ENCODE data around the gene MTRF1. TPM values are rescaled to one million over a fixed set of nuclear protein-coding genes. Genes with fewer than 3 reads are reported as not detected.
A peak's percentile ranks its signal among the peaks of the same experiment; 100 is the strongest.

MTRF1 gene
- total RNA-seq, 2 donors from 2014 or later, result 13.8 to 17.7 TPM

DNA sequence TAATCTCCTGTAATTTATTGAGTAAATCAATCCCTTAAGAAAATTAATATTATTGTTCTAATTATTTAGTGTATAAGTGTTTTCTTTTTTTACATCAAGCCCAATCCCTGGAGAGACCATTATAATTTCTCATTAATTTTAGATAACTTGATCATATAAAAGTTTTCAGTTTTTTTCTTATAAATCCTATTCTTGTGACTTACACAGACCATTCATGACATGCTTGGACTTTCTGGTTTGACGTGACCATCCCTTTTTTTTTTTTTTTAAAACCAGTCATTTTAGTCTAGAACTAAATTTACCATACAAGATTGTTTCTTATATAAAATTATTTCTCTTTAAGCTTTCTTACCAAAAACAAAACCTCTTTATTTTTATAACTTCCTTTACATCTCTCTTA lies 5.4 kb upstream of the MTRF1 start:
- Mint-ChIP-seq H3K27me3 (no peaks in the 10 kb centered on the region), H3K27ac (no peak overlapping the region), H3K4me3 (no peak overlapping the region), H3K4me1 (peaks cover 5% of the 10 kb centered on the region), H3K36me3 (ENCODE audit: low read depth) (no peaks in the 10 kb centered on the region)
- H3K9me3 ChIP-seq (ENCODE audit: control insufficient read depth, low read length, poor library complexity, severe bottlenecking), result peaks cover 5% of the 10 kb centered on the region
- DNase-seq (no peak), ATAC-seq (no peak)

DNA sequence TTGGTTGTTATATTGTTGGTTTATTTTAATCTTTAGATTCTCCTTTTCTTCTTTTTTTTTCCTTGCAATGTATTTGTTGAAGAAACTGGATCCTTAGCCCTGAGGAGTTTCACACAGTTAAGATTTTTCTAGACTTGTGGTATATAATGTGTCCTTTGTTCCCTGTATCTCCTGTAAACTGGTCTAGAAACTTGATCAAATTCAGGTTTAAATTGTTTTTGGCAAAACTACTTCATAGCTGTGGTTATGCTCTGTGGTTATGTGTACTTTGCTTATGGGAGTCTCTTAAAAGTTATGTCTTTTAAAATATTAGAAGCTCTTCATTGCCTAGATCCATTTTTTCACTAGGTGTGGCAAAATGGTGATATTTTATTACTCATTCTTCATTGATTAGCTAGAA lies 3.7 kb upstream of the MTRF1 start:
- Mint-ChIP-seq H3K4me3 (no peak overlapping the region), H3K4me1 (peaks cover 14% of the 10 kb centered on the region), H3K27me3 (no peaks in the 10 kb centered on the region), H3K36me3 (ENCODE audit: low read depth) (no peaks in the 10 kb centered on the region), H3K27ac (no peak overlapping the region)
- ATAC-seq (no peak), DNase-seq (no peak)
- peaks cover 5% of the 10 kb centered on the region for H3K9me3 ChIP-seq (ENCODE audit: control insufficient read depth, low read length, poor library complexity, severe bottlenecking)

DNA sequence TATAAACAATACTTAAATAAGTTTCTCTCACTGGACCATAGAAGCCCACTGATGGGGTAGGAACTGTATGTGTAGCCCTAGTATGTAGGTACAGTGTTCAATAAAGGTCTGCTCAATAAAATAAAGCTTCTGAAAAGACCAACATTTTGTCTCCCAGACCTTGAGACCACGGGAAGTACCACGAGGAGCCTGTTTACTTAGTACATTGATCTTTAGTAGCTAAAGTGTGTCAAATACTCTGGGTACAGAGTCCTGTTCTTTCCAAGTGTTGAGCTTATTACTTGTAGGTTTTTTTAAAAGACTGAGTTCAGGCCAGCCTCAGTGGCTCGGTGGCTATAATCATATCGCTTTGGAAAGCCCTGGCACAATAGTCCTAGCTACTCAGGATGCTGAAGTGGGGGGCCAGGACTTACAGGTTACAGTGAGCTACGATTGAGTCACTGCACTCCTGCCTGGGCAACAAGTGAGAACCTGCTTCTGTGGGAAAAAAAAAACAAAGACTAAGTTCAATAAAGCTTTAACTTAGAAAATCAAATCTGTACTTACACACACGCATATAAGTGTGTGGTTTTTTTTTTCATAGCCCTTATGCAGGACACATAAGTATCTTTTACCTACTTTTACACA lies 3.4 kb downstream of the MTRF1 start:
- Mint-ChIP-seq H3K27me3 (no peaks in the 10 kb centered on the region), H3K4me1 (peaks cover 21% of the 10 kb centered on the region), H3K36me3 (ENCODE audit: low read depth) (peaks cover 11% of the 10 kb centered on the region), H3K4me3 (no peak overlapping the region), H3K27ac (no peak overlapping the region)
- no peaks in the 10 kb centered on the region for H3K9me3 ChIP-seq (ENCODE audit: control insufficient read depth, low read length, poor library complexity, severe bottlenecking)
- DNase-seq (no peak), ATAC-seq (no peak)

DNA sequence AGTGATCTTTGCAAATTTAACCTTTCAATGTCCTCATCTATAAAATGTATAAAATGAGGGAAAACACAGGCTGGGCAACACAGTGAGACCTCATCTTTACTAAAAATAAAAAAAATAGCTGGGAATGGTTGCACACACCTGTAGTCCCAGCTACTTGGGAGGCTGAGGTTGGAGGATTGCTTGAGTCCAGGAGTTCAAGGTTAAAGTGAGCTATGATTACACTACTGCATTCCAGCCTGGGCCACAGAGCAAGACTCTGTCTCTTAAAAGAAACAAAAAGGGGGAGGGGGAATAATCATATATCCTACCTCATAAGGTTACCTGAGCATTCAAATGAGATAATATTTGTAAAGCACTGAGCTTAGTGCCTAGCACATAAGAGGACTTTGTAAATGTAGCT lies 5.8 kb downstream of the MTRF1 start:
- no peak overlapping the region for H3K4me3 Mint-ChIP-seq
- H3K27me3 Mint-ChIP-seq, result no peaks in the 10 kb centered on the region
- H3K9me3 ChIP-seq (ENCODE audit: control insufficient read depth, low read length, poor library complexity, severe bottlenecking), result no peaks in the 10 kb centered on the region
- peaks cover 11% of the 10 kb centered on the region for H3K36me3 Mint-ChIP-seq (ENCODE audit: low read depth)
- H3K27ac Mint-ChIP-seq, result no peak overlapping the region
- no peak for ATAC-seq
- no peak for DNase-seq
- H3K4me1 Mint-ChIP-seq, result peaks cover 15% of the 10 kb centered on the region

DNA sequence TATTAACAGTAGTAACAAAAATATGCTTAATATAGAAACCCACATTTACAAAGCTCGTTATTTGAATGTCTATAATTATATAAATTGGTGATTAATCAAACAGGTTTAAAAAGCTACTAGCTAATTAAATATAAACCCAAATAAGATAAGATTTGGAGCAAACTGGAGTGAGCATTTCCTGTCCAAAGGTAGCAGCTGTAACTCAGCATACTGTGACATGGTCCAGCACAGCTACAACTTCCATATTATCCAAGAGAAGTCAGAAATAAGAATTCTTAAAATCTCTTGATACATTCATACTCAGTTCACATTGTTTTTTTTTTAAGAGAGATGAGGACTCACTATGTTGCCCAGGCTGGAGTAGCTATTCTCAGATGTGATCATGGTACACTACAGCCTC lies 8.5 kb downstream of the MTRF1 start:
- peaks cover 17% of the 10 kb centered on the region for H3K4me1 Mint-ChIP-seq
- H3K27ac Mint-ChIP-seq, result no peak overlapping the region
- no peak overlapping the region for H3K4me3 Mint-ChIP-seq
- H3K9me3 ChIP-seq (ENCODE audit: control insufficient read depth, low read length, poor library complexity, severe bottlenecking), result no peaks in the 10 kb centered on the region
- DNase-seq (no peak), ATAC-seq (no peak)
- H3K36me3 Mint-ChIP-seq (ENCODE audit: low read depth), result peaks cover 22% of the 10 kb centered on the region
- no peaks in the 10 kb centered on the region for H3K27me3 Mint-ChIP-seq

DNA sequence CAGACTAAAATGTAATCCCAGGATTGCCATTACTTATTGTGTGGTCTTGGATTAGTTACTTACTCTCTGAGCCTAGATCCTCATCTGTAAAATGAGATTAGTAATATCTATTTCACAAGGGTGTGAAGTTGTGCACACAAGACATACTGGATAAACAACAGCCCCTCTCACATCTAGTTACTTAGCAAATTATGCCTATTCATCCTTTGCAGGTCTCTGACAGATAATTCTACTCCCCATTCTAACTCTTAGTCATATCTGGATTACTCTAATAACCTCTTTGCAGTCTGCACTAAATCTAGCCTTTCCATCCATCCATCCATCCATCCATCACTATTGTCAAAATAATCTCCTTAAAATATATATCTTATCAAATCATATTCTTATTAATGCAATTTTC lies 12.4 kb downstream of the MTRF1 start:
- Mint-ChIP-seq H3K27ac (no peak overlapping the region), H3K4me3 (no peak overlapping the region), H3K36me3 (ENCODE audit: low read depth) (peaks cover 13% of the 10 kb centered on the region), H3K4me1 (peaks cover 5% of the 10 kb centered on the region), H3K27me3 (no peaks in the 10 kb centered on the region)
- ATAC-seq (no peak), DNase-seq (no peak)
- no peaks in the 10 kb centered on the region for H3K9me3 ChIP-seq (ENCODE audit: control insufficient read depth, low read length, poor library complexity, severe bottlenecking)

DNA sequence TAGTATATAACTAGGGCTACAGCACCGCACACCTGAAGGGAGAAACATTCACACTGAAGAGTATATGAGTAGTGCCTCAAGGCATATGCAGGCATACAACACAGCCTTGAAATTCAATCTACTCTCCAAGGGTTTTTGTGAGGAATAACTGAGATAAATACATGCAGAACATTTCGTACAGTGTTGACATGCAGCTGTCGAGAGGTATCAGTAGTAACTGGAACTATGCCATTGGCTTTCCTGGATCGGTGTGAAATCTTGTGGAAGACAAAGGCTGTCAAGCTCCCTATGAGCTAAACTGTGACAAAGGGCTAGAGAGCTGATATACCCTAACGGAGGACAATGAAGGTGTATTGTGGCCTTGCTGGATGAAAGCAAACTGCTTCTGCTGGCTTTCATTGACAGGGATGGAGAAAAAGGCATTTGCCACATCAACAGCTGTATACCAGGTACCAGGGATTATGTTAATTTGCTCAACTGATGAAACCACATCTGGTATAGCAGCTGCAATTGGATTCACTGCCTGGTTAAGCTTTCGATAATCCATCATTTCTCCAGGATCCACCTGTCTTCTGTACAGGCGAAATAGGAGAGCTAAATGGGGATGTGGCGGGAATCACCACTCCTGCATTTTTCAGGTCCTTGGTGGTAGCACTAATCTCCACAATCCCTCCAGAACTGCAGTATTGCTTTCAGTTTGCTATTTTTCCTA lies 16.3 kb downstream of the MTRF1 start:
- no peak for ATAC-seq
- H3K36me3 Mint-ChIP-seq (ENCODE audit: low read depth), result peaks cover 11% of the 10 kb centered on the region

DNA sequence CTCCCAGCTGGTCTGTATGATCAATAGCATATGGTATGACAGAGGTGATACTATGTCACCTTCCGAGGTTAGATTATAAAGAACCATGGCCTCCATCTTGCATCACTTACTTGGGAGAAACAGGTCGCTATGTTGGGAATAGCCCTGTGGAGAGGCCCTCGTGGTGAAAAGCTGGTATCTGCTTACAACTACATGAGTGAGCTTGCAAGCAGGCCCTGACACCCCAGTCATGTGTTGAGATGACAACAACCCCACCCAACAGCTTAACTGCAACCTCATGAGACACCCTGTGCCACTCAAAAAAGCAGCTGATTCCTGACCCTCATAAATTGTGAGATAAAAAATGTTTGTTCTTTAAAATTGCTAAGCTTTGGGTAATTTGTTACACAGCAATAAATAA lies 18.8 kb downstream of the MTRF1 start:
- H3K4me3 Mint-ChIP-seq, result no peak overlapping the region

More for the DNA sequence above, 16.3 kb downstream of the MTRF1 start:
- no peak overlapping the region for H3K27ac Mint-ChIP-seq
- DNase-seq, result no peak
- peaks cover 7% of the 10 kb centered on the region for H3K4me1 Mint-ChIP-seq
- H3K9me3 ChIP-seq (ENCODE audit: control insufficient read depth, low read length, poor library complexity, severe bottlenecking), result no peaks in the 10 kb centered on the region
- no peak overlapping the region for H3K4me3 Mint-ChIP-seq
- no peaks in the 10 kb centered on the region for H3K27me3 Mint-ChIP-seq

DNA sequence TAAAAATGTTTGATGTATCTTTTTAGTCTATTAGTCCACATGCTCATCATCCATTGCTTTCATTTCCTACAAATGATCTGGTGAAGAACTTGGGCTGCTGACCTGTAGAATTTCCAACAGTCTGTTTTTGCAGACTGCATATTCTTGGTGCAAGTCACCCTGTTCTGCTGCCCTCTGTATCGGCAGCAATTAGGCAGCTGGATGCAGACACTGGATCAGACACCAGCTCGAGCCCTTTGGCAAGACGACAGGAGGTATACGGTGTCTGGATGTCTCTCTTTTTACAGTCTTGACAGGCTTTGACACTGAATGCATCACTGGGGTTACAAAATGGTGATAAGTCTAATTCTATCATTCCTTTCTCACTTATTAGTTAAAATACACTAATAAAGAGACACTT lies 21.8 kb downstream of the MTRF1 start:
- no peak for ATAC-seq
- peaks cover 6% of the 10 kb centered on the region for H3K36me3 Mint-ChIP-seq (ENCODE audit: low read depth)

More for the DNA sequence above, 18.8 kb downstream of the MTRF1 start:
- H3K4me1 Mint-ChIP-seq, result peaks cover 4% of the 10 kb centered on the region
- no peaks in the 10 kb centered on the region for H3K27me3 Mint-ChIP-seq
- H3K36me3 Mint-ChIP-seq (ENCODE audit: low read depth), result peaks cover 2% of the 10 kb centered on the region
- H3K9me3 ChIP-seq (ENCODE audit: control insufficient read depth, low read length, poor library complexity, severe bottlenecking), result no peaks in the 10 kb centered on the region
- H3K27ac Mint-ChIP-seq, result no peak overlapping the region
- no peak for ATAC-seq
- no peak for DNase-seq

DNA sequence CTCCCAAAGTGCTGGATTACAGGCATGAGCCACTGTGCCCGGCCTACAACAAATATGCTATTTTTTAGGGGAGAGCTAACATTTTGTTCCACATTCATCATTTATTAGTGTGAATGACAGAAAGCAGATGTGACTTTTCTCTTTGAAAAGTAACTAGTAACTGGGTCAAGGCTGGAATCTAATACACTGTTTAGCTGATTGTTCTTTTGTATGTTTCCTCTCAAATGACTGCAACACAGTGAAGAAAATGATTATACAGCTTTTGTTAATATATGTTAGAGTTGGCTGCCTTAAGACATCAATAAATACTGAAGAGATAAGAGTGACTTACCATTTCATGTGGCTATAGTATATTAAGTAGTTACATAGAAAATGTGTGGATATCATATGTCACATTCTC lies 27.0 kb downstream of the MTRF1 start:
- Mint-ChIP-seq H3K27me3 (no peaks in the 10 kb centered on the region), H3K36me3 (ENCODE audit: low read depth) (peaks cover 6% of the 10 kb centered on the region), H3K4me3 (no peak overlapping the region), H3K4me1 (peaks cover 4% of the 10 kb centered on the region), H3K27ac (no peak overlapping the region)
- ATAC-seq (no peak), DNase-seq (no peak)
- no peaks in the 10 kb centered on the region for H3K9me3 ChIP-seq (ENCODE audit: control insufficient read depth, low read length, poor library complexity, severe bottlenecking)

More for the DNA sequence above, 21.8 kb downstream of the MTRF1 start:
- peaks cover 4% of the 10 kb centered on the region for H3K4me1 Mint-ChIP-seq
- H3K27me3 Mint-ChIP-seq, result no peaks in the 10 kb centered on the region
- DNase-seq, result no peak
- no peak overlapping the region for H3K27ac Mint-ChIP-seq
- H3K4me3 Mint-ChIP-seq, result no peak overlapping the region
- no peaks in the 10 kb centered on the region for H3K9me3 ChIP-seq (ENCODE audit: control insufficient read depth, low read length, poor library complexity, severe bottlenecking)

DNA sequence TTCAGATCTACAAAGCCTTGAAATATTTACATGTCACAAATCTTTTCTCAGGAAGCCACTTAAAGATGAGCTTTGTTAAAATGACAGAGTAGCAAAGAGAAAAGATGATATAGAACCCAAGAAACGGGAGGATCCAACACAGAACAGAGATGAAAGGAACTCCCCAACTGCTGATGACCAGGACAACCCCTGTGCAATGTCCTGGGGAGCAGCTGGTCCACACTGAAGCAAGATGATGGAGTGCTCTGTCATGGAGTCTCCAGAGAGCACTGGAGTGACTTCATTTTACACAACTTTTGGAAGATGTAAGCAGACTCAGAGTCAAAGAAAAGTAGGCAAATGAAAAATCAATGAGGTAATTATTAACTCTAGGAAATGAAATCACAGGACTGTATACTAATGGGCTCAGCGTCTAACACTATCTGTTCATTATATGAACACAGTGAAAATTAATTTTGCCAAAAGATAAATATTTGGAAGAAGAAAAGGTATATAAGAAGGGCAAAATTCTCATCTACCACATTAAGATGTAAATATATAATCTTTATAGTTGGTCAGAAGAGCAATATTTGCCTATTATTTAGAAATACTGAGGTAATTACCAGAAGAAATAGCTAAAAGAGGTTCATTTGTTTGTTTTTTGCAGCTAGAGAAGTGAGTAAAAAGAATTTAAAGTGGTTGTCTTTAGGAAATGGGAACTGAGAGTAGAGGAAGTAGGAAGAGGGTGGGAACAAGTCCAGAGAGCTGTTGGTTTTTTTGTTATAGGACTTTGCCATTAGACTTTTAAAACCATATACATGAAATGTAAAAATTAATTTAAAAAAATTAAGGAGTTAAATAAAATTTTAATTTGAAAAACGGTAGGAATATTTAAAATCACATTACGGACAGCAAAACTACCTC lies 30.5 kb downstream of the MTRF1 start:
- Mint-ChIP-seq H3K27ac (no peak overlapping the region), H3K27me3 (no peaks in the 10 kb centered on the region), H3K36me3 (ENCODE audit: low read depth) (peaks cover 5% of the 10 kb centered on the region), H3K4me3 (no peak overlapping the region), H3K4me1 (peaks cover 5% of the 10 kb centered on the region)
- DNase-seq (no peak), ATAC-seq (no peak)
- no peaks in the 10 kb centered on the region for H3K9me3 ChIP-seq (ENCODE audit: control insufficient read depth, low read length, poor library complexity, severe bottlenecking)

DNA sequence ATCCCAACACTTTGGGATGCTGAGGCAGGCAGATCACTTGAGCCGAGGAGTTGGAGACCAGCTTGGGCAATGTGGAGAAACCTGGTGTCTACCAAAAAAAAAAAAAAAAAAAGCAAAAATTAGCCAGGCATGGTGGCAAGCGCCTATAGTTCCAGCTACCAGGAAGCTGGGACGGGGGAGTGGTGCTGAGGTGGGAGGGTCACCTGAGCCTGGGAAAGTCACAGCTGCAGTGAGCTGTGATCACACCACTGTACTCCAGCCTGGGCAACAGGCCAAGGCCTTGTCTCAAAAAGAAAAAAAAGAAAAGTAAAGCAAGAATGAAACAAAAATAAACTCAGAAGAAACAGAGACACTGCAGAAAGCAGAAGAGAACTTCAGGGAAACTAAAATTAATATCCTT lies 31.6 kb downstream of the MTRF1 start:
- DNase-seq (no peak), ATAC-seq (no peak)
- peaks cover 5% of the 10 kb centered on the region for H3K36me3 Mint-ChIP-seq (ENCODE audit: low read depth)
- no peak overlapping the region for H3K4me3 Mint-ChIP-seq
- no peak overlapping the region for H3K27ac Mint-ChIP-seq
- no peaks in the 10 kb centered on the region for H3K27me3 Mint-ChIP-seq
- no peaks in the 10 kb centered on the region for H3K9me3 ChIP-seq (ENCODE audit: control insufficient read depth, low read length, poor library complexity, severe bottlenecking)
- peaks cover 5% of the 10 kb centered on the region for H3K4me1 Mint-ChIP-seq

DNA sequence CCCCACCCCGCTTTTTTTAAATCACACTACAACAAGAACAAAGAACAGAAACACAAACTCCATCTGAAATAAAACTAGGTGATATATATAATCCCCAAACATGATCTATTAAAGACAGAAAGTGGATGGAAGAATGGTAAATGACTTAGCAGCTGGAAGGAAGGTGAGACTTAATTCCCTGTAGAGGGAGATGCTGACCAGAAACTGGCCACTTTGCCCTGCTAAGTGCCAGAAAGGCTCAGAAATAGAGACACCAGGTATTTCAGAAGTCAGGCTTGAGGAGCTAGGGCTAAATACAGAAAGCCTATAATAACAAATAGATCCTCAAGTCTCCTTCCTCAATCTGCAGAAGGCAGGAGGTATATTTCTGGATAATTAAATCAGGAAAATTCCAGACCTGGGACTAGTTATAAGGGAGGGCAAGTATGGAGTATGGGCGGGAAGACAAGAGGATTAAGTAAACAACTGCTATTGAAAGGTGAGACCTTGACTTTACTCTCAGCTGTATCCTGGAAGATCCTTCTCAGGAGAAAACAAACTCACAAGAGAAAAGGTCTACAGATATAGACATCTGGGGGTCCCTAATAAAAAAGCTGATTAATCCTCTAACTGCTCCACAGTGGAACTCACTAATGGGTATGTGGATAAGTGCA lies 32.2 kb downstream of the MTRF1 start:
- no peak for ATAC-seq
- H3K36me3 Mint-ChIP-seq (ENCODE audit: low read depth), result peaks cover 5% of the 10 kb centered on the region

More for the DNA sequence above, 32.2 kb downstream of the MTRF1 start:
- Mint-ChIP-seq H3K27ac (peak overlapping the region; percentile 6), H3K27me3 (no peaks in the 10 kb centered on the region), H3K4me3 (no peak overlapping the region), H3K4me1 (peaks cover 5% of the 10 kb centered on the region)
- no peaks in the 10 kb centered on the region for H3K9me3 ChIP-seq (ENCODE audit: control insufficient read depth, low read length, poor library complexity, severe bottlenecking)
- DNase-seq, result no peak

Data from T-helper 17 cell (primary cell).